GM12864 (cell line): Measurements from ENCODE around the gene THADA.

ENCODE experiments used
- DNase-seq: peaks from one replicate; pipeline ENCODE4 v3.0.0-alpha.2; 2011; ENCODE audit warnings: low read depth
- H3K4me3 ChIP-seq: 2 replicates; pipeline ENCODE4 v1.5.1; 2011; ENCODE audit warnings: mild to moderate bottlenecking, low read depth, low read length, control low read depth
- TF ChIP-seq, protein P1 (sequence below): IDR thresholded peaks from 2 replicates; pipeline ENCODE4 v1.5.1; 2011; ENCODE audit warnings: low read depth, mild to moderate bottlenecking, moderate library complexity, low read length, control low read depth, inconsistent platforms; ENCODE audit errors: missing control alignments

The THADA gene

DNA sequence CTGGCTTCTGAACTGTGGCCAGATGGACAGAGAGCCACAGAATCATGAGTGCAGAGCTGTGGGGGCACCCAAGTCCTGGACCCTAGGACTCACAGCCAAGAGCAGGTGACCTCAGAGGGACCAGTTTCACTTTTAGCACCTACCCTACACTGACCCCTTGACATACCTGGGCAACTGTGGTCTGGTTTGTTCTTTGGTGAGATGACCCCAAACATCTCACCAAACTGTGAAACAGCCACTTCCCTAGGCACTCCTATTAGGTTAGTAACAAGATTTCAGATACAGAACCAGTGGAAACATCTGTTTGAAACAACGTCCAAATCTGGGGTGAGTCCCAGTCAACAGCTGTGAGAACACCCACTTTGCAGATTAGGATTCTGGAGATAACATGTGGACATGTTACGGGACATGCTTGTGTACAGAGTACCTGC, 367.5 kb downstream of the THADA start:
- DNase-seq: no peak
- TF ChIP-seq, protein P1, sequence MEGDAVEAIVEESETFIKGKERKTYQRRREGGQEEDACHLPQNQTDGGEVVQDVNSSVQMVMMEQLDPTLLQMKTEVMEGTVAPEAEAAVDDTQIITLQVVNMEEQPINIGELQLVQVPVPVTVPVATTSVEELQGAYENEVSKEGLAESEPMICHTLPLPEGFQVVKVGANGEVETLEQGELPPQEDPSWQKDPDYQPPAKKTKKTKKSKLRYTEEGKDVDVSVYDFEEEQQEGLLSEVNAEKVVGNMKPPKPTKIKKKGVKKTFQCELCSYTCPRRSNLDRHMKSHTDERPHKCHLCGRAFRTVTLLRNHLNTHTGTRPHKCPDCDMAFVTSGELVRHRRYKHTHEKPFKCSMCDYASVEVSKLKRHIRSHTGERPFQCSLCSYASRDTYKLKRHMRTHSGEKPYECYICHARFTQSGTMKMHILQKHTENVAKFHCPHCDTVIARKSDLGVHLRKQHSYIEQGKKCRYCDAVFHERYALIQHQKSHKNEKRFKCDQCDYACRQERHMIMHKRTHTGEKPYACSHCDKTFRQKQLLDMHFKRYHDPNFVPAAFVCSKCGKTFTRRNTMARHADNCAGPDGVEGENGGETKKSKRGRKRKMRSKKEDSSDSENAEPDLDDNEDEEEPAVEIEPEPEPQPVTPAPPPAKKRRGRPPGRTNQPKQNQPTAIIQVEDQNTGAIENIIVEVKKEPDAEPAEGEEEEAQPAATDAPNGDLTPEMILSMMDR: no peak
- peak overlapping the region; percentile 87 for H3K4me3 ChIP-seq

DNA sequence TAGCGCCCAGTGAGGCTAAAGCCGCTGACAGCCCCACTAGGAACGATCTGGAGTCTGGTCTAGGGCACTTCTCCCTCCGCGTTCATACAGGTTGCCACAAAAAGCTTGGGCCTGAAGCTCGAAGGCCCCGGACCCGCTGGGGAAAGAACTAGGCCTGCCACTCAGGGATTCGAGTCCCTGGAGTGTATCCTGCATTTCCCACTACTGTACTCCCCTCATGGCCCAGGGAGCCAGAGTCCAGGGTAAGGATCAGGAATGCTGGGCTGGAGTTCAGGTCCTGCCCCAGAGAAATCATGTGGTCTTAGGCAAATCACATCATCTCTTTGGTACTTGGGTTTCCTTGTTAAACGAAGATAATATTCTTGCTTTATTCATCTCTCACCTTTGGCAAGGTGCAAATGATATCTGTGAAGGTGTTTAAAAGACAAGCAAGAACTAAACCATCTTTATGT, 368.0 kb downstream of the THADA start:
- no peak for DNase-seq
- TF ChIP-seq, protein P1: peak; percentile 7
- peak overlapping the region; percentile 87 for H3K4me3 ChIP-seq

DNA sequence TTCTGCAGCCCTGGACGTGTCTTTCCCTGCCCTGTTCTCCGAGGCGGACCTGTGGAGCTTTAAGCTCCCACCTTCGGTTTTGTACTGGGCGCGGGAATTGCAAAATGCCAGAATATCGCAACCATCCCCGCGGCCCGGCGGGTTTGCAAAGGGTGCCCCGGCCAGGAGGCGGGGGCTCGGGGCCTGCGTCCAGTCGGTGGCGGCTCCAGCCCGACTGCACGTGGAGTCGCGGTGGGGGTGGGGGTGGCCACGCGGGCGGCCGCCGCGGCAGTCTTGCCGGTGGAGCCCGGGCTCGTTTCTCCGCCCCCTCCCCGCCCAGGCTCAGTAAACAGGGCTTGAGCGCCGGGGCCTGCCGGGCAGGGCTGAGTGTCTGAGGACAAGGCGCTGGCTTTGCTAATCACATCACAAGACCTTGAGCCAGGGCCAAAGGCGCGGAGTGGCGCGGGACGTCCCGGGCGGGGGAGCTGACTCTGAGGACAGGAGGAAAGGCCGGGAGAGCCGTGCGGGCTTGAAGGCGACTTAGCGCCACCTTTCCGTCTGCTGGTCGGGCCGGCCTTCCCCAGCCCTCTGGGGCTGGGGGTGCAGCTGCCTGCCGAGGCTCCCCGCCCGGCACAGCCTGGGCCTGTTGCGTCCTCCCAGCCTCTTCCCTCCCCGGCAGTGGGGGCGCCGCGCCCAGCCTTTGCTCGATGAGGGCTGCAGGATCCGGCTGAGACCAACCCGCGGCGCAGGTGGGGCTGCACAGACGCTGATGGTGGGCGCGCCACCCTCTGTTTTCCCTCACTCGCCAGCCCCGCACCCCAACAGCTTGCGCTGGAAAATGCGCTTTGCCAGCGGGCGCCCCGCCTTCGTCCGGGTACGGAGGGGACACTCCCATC, 368.6 kb downstream of the THADA start:
- TF ChIP-seq, protein P1: no peak
- no peak for DNase-seq
- peak overlapping the region; percentile 87 for H3K4me3 ChIP-seq

DNA sequence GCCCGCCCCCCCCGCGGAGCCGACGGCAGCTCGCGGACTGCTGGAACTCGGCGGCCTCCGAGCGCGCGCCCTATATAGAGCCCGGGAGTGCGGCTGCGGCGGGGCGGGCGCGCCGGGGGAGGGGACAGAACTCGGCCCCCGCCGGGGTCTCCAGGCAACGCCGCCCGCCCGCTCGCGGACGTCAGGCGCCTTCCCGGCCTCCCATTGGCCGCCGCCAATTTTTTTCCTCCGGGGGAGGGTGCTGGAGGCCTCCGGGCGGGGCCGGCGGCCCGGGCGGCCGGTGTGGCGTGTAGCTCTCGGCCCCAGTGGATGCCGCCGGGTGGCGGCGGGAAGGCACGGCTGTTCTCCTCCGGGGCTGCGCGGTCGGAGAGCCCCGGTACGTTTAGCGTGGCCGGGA, 369.3 kb downstream of the THADA start, which contains the start of gene ZFP36L2:
Gene ZFP36L2 (minus strand): TSS at position 49 of the 397 bp plus-strand sequence. CDS start 291 bp downstream, outside the sequence.
- H3K4me3 ChIP-seq: peak within 1 kb of the TSS; percentile 87
- TF ChIP-seq, protein P1: no peak
- DNase-seq: no peak

DNA sequence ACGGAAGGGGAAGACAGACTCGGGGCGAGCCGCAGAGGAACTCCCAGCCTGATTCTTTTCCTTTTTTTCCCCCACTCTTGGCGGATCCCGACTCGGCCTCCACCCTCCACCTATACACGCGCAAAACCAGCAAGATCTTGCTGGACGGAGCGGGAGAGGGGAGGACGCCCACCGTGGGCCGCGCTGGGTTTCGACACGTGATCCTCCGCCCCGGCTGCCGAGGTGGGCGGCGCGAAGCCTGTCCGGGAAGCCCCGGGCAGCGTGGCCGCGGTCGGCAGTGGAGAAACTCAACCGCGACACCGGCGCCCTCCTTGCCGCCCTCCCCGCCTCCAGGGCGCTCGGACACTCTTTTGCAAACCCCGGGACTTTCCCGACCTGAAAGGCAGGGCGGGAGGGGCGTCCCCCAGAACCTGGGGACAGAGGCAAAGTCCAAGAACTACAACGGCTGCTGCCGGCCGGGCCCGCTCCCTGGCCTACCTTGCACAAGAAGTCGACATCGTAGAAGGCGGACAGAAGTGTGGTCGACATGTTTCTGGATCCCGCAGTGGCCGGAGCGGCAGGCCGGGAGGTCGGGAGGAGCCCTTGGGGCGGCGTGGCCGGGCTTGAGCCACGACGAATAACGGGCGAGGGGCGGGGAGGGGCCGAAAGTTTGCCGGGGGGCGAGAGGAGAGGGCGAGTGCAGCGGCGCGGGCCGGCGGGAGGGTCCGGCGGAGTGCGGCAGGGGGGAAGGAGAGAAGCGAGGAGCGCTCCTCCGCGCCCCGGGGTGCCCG, 369.9 kb downstream of the THADA start:
- DNase-seq: no peak
- TF ChIP-seq, protein P1: no peak

DNA sequence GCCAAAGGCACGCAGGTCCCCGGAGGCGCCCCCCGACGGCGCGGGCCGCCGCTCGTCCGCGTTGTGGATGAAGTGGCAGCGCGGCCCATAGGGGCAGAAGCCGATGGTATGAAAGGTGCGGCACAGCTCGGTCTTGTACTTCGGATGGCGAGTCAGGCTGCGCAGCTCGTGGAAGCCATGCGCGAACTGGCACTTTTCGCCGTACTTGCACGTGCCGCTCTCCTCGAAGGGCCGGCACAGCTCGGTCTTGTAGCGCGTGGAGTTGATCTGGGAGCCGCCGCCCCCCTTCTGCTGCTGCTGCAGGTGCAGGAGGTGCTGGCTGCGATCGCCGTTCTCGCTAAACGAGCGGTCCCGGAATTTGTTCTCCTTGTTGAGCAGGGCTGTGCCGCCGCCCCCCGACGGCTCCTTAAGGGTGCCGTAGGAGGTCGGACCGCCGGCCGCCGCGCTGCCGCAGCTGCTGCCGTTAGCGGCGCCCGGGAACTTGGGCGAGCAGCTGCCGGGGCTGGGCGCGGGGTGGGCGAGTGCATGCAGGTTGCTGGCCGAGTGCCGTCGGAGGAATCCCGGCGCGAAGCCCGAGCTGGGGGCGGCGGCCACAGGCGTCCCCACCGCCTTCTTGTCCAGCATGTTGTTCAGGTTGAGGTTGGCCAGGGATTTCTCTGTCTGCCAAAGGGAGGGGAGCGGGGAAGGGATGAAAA, 370.6 kb downstream of the THADA start:
- no peak for DNase-seq
- TF ChIP-seq, protein P1: no peak
- peak overlapping the region; percentile 87 for H3K4me3 ChIP-seq

More for the DNA sequence above, 369.9 kb downstream of the THADA start:
- H3K4me3 ChIP-seq: peak overlapping the region; percentile 87
